Aorta (tissue), 5 donors: Measurements from ENCODE around the gene NRP2. TPM values are rescaled to one million over a fixed set of nuclear protein-coding genes. Genes with fewer than 3 reads are reported as not detected.

Source experiments
- ATAC-seq: fragments of 200-7000 bp; cut with Tn5 transposase; one replicate; pipeline ENCODE4 v1.9.1; 2022; ENCODE audit warnings: moderate library complexity; ENCODE audit not compliant: low FRiP score
- DNase-seq, 2 donors: peaks; one replicate each; pipeline ENCODE4 v3.0.0-alpha.2; 2020
- H3K27ac ChIP-seq, 2 donors: one replicate each; pipeline ENCODE4 v1.5.1; 2013; ENCODE audit warnings: low read length in 2 of 2, mild to moderate bottlenecking in 2 of 2, moderate library complexity in 2 of 2, control low read depth in 1 of 2, inconsistent platforms in 1 of 2, low read depth in 1 of 2
- H3K27me3 ChIP-seq, 2 donors: one replicate each; pipeline ENCODE4 v1.6.1; 2013; ENCODE audit warnings: control low read depth in 1 of 2, low read length in 1 of 2, mild to moderate bottlenecking in 1 of 2, moderate library complexity in 1 of 2; ENCODE audit not compliant: insufficient read depth in 2 of 2, control insufficient read depth in 1 of 2
- H3K36me3 ChIP-seq, 2 donors: one replicate each; pipeline ENCODE4 v1.6.1; 2013; ENCODE audit warnings: control low read depth in 1 of 2, low read length in 1 of 2, mild to moderate bottlenecking in 1 of 2; ENCODE audit not compliant: insufficient read depth in 2 of 2, control insufficient read depth in 1 of 2
- H3K4me1 ChIP-seq, 2 donors: one replicate each; pipeline ENCODE4 v1.6.1; 2013; ENCODE audit warnings: low read length in 2 of 2, control low read depth in 1 of 2, mild to moderate bottlenecking in 1 of 2, moderate library complexity in 1 of 2; ENCODE audit not compliant: insufficient read depth in 2 of 2, control insufficient read depth in 1 of 2
- H3K4me3 ChIP-seq, 2 donors: one replicate each; pipeline ENCODE4 v1.5.1; 2013; ENCODE audit warnings: low read length in 2 of 2, control low read depth in 1 of 2, mild to moderate bottlenecking in 1 of 2
- H3K9me3 ChIP-seq: one replicate; pipeline ENCODE4 v1.6.1; 2013; ENCODE audit warnings: mild to moderate bottlenecking, low read length; ENCODE audit not compliant: control insufficient read depth
- WGBS, 2 donors: extraction: QIAGEN DNeasy Blood & Tissue Kit; methylation state at CpG; one replicate each; pipeline ENCODE4 v1.1.7; 2013; 5-methylcytosine and 5-hydroxymethylcytosine counted together
- intact Hi-C, 2 donors: fragments of 100-400 bp; cut with DNase I; formaldehyde crosslinking; loops; one replicate each; pipeline versions ENCODE4 v1.14.2 to v1.15.0; 2022
- polyA plus RNA-seq, 2 donors: library from polyadenylated mRNA; stranded (reverse); fragments of 200-250 nt; gene quantifications; one replicate each; pipeline ENCODE4 v1.2.3, GENCODE V29; 2013
- total RNA-seq, 2 donors: library from RNA; stranded (reverse); fragmentation: NEBNext Ultra II Directional; extraction: Animal tissue kit (Norgen Biotek cat#: 25700); gene quantifications; one replicate each; pipeline ENCODE4 v1.2.1, GENCODE V29; 2021
- donor health status: healthy with polysubstance abuse.
- donor health status: Bipolar disorder and iron deficiency.
- donor health status: DM: no; HTN: no; CAD: no.
- donor health status: DM: no; HTN: no; CAD: no.
- donor health status: DM: yes; HTN: yes; CAD: no.

NRP2 gene
- total and polyA plus RNA-seq, 4 donors: 13.6 to 67.3 (median 28.5) TPM

DNA sequence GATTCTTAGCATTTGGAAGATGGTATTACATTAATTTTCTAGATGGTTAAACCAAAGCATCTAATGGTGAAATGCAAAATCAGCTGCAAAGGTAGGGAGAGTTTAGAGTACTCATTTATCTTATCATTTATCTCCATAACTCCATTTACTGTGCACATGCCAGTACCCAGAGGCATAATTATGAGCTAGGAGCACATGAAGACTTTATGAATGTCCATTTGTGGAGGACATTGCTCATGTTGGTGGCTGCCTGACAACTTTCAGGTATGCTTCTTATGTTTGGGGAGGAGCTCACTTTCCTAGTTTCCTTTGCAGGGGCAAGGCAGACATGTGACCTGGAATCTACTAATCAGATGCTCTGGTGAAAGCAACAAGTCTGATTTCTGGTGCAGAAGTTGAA is 134.0 kb downstream of the NRP2 start:
- Histone ChIP-seq H3K36me3 (no peaks in the 10 kb centered on the region), H3K4me3 (no peak overlapping the region), H3K4me1 (no peaks in the 10 kb centered on the region), H3K27me3 (no peaks in the 10 kb centered on the region), H3K27ac (no peak overlapping the region), H3K9me3 (no peaks in the 10 kb centered on the region)
- ATAC-seq: no peak
- DNase-seq: no peak
- intact Hi-C loops: no loop called here

DNA sequence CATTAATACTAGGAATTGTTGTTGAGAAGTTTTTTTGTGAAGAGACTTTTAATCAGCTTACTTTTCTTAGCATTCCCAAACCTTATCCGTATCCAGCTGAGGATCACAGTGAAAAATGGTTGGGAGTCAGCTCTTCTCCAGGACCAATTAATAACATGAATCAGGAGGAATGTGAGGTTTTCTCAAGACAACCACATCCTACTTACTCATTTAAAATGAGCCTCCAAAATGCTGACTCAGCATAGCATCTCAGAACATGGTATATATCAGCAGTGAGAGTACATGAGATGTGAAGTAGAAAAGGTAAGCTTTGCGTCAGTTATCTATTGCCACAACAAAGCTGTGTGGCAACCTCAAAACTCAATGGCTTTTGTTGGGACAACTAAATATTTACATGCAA is 140.3 kb downstream of the NRP2 start:
- Histone ChIP-seq H3K36me3 (no peaks in the 10 kb centered on the region), H3K9me3 (no peaks in the 10 kb centered on the region), H3K27ac (no peak overlapping the region), H3K4me3 (no peak overlapping the region), H3K4me1 (no peaks in the 10 kb centered on the region), H3K27me3 (no peaks in the 10 kb centered on the region)
- DNase-seq: no peak
- intact Hi-C loops: no loop called here
- 99% methylated on average over 2 of the region's 2 CpGs for WGBS, 2 donors
- no peak for ATAC-seq

DNA sequence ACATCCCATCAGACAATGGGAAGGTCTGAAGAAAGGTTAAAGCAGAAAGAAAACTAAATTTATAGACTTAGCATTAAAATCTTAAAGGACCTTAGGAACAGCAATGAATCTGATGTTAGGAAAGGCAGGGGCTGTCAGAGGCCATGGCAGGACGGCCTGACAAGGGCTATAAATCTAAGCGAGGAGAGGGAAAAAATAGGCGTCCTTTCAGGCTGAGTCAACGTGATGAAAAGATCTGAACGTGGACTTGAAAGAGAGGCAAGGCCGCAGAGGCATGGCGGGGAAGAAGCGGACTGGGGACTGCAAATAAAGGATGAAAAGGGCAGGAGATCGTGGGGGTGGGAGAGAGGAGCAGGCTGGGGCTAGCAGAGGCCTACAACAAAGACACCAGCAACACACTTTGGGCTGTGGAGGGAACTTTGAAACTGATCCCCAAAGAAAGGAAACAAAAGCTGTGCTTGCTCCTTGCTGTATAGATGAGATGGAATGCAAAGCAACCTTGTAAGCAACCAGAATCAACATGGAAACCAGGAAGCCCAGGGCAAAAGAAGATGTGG is 145.6 kb downstream of the NRP2 start:
- 82 to 91% methylated on average over 9 of the region's 9 CpGs for WGBS, 2 donors
- H3K27ac ChIP-seq: no peak overlapping the region
- no peaks in the 10 kb centered on the region for H3K27me3 ChIP-seq
- H3K4me3 ChIP-seq: no peak overlapping the region
- H3K4me1 ChIP-seq: no peaks in the 10 kb centered on the region
- no peaks in the 10 kb centered on the region for H3K36me3 ChIP-seq
- intact Hi-C loops: no loop called here
- ATAC-seq: no peak
- no peak for DNase-seq
- no peaks in the 10 kb centered on the region for H3K9me3 ChIP-seq

DNA sequence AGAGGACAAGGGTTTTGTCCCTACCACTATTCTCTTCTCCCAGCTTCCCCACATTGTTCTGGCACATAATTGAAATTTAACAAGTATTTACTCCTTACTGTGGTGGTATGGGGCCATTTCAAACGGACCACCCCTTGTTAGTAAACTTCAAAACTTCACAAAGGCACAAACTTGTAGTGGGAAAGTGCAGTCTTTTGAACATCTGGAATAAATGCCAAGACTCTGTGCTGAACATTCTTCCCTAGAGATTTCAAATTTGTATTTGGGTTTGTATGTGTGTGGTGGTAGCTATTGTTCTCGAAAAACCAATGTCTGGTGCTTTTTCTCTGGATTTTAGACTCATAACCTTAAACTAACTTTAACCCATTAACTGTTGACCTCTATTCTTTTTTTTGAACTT is 151.6 kb downstream of the NRP2 start:
- Histone ChIP-seq H3K36me3 (no peaks in the 10 kb centered on the region), H3K4me3 (no peak overlapping the region), H3K9me3 (no peaks in the 10 kb centered on the region), H3K27ac (no peak overlapping the region), H3K4me1 (no peaks in the 10 kb centered on the region), H3K27me3 (no peaks in the 10 kb centered on the region)
- WGBS, 2 donors: 25 to 31% methylated on average over 2 of the region's 2 CpGs
- DNase-seq: no peak
- ATAC-seq: no peak
- intact Hi-C loops: no loop called here

DNA sequence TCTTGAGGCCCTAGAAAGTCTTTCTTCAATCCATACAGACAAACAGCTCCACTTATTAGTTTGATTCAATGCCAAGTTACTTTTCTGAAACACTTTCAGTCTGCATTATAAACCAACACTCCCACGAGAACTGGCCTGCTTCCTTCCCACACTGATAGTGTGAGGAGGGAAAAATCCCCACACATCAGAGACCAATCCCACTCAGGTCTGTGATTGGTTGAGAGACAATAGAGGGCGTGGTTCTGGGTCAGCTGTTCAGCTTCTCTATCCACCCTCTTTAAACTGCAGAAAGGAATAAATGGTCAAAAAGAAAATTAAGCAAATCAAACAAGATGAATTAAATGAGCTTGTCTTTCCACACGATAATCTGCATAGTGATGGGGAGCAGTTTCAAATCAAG is 152.5 kb downstream of the NRP2 start:
- Histone ChIP-seq H3K36me3 (no peaks in the 10 kb centered on the region), H3K4me3 (no peak overlapping the region), H3K27me3 (no peaks in the 10 kb centered on the region), H3K27ac (no peak overlapping the region), H3K9me3 (no peaks in the 10 kb centered on the region), H3K4me1 (no peaks in the 10 kb centered on the region)
- WGBS, 2 donors: 51% methylated on average over 3 of the region's 3 CpGs
- DNase-seq (no peak), ATAC-seq (no peak)
- intact Hi-C loops: no loop called here

DNA sequence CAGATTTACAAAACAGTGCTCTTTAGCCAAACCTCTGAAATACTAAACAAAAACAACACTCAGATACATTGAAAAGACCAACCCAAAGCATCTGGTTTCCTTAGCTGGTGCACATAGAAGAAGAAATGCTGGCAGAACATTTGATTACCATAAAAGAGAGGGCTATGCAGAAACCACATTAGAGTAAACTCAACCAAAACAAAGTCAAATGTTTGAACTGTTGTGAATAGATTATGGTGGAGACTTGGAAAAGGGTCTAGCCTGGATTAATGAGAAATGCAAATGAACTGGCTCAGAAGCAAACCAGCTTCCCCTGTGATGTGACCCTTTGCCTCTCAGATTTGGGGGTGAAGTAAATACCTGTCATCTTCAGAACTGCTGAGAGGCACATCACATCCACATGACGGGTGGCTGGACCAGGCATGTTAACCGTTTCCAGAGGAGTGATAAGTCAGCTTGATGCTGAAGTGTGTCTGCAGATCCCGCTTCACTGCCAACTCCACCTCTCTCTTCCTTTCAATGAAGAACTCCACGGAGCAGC is 153.0 kb downstream of the NRP2 start:
- no peak for ATAC-seq
- H3K27ac ChIP-seq: no peak overlapping the region
- DNase-seq: no peak
- no peaks in the 10 kb centered on the region for H3K27me3 ChIP-seq
- intact Hi-C loops: no loop called here
- 67 to 76% methylated on average over 4 of the region's 4 CpGs for WGBS, 2 donors
- H3K9me3 ChIP-seq: no peaks in the 10 kb centered on the region
- H3K4me3 ChIP-seq: no peak overlapping the region
- no peaks in the 10 kb centered on the region for H3K4me1 ChIP-seq
- H3K36me3 ChIP-seq: no peaks in the 10 kb centered on the region

DNA sequence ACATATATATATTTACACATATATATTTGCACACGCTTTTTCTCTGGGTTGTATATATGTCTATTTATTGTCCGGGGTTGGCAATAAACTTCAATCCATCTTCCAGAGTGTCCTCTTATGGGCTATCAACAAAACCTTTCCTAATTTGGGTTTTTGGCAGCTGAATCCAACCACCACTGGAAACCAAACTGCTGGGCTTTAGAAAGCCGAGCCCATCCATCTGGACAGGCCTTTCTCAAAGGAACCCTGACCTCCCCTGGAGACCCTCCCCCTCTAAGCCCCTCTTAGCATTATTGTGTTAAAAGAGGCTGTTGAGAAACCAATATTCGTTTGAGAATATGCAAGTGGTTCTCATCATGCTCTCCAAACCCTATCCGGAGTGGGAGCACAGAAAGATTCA is 153.6 kb downstream of the NRP2 start:
- no peaks in the 10 kb centered on the region for H3K4me1 ChIP-seq
- no peak overlapping the region for H3K27ac ChIP-seq
- H3K36me3 ChIP-seq: no peaks in the 10 kb centered on the region
- WGBS, 2 donors: 62 to 73% methylated on average over 5 of the region's 5 CpGs
- DNase-seq (no peak), ATAC-seq (no peak)
- no peaks in the 10 kb centered on the region for H3K9me3 ChIP-seq
- intact Hi-C loops: no loop called here
- no peaks in the 10 kb centered on the region for H3K27me3 ChIP-seq
- H3K4me3 ChIP-seq: no peak overlapping the region

DNA sequence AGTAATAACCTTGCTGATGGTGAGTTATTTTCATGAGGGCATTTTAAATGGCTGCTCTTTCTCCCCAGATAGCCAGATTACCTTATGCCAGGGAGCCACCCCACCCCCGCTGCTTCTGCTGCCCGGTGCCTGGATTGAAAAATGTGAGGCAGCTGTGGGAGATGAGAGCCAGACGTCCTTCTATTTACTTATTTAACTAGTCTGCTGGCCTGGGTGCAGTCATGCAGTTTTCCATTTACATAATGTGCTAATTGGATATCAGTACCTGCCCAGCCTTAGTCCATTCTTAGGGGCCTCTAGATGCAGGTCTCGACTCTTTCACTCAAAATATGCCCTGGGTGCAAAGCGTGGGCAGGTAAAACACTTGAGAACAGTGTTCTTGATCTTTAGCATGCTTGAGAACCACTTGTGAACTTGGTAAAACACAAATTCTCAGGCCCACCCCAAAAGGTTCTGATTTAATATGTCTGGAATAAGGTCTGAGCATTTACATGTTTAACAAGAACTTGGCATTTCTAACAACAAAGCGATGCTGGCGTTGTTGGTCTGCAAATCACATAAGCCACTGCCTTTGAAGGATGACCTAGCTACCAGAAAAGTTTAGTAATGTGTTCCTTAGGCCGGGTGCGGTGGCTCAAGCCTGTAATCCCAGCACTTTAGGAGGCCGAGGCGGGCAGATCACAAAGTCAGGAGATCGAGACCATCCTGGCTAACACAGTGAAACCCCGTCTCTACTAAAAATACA is 154.3 kb downstream of the NRP2 start:
- no peak overlapping the region for H3K27ac ChIP-seq
- ATAC-seq: no peak
- 79 to 80% methylated on average over 13 of the region's 13 CpGs for WGBS, 2 donors
- H3K27me3 ChIP-seq: no peaks in the 10 kb centered on the region
- no peaks in the 10 kb centered on the region for H3K36me3 ChIP-seq
- DNase-seq: no peak
- no peaks in the 10 kb centered on the region for H3K9me3 ChIP-seq
- H3K4me3 ChIP-seq: no peak overlapping the region
- intact Hi-C loops: no loop called here
- no peaks in the 10 kb centered on the region for H3K4me1 ChIP-seq

DNA sequence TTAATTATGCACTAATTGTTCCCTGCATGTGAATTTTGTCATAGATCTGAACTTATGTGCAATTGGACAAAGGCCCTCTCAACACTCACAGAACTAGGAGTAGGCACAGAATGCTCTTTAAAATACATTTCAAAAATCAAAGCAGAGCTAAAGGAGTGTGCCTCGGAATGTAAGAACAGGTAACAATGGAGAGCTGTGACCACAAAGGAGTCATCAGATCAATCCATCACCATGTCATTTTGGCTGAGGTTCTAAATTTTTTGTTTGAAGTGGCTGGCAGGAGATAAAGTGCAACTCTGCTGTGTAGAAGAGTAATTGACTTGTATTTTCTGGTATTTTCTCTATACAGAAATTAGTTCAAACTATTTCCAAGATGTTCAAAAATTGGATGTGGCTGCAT is 155.4 kb downstream of the NRP2 start:
- 91 to 95% methylated on average over 1 of the region's 1 CpG for WGBS, 2 donors
- ATAC-seq: no peak
- no peaks in the 10 kb centered on the region for H3K27me3 ChIP-seq
- H3K9me3 ChIP-seq: no peaks in the 10 kb centered on the region
- no peak overlapping the region for H3K27ac ChIP-seq
- no peak for DNase-seq
- no peaks in the 10 kb centered on the region for H3K36me3 ChIP-seq
- H3K4me1 ChIP-seq: no peaks in the 10 kb centered on the region
- intact Hi-C loops: no loop called here
- H3K4me3 ChIP-seq: no peak overlapping the region
